GM18517 (cell line): ENCODE data around the gene HDAC4.
"Not testable (repeated sequence)": the region's sequence is repeated elsewhere in the genome, so short reads cannot be mapped to it uniquely, and the experiment has no call there.

Source experiments
- ATAC-seq: cut with Tn5 transposase; IDR thresholded peaks from one replicate; pipeline ENCODE4 v1.9.1; 2021; ENCODE audit warnings: mild to moderate bottlenecking, moderate library complexity; ENCODE audit not compliant: unreplicated experiment

The HDAC4 gene

GRCh38 chr2:239042551-239043320, 358.1 kb downstream of the HDAC4 start:
- no peak for ATAC-seq

GRCh38 chr2:239042046-239042445, 358.8 kb downstream of the HDAC4 start:
- ATAC-seq: no peak

GRCh38 chr2:239041062-239041461, 359.8 kb downstream of the HDAC4 start:
- no peak for ATAC-seq

- ATAC-seq: no peak
These were observed 360.6 kb downstream of the HDAC4 start for GRCh38 chr2:239040152-239040761.

- ATAC-seq: no peak
These were observed 361.4 kb downstream of the HDAC4 start for GRCh38 chr2:239039479-239039861.

- ATAC-seq: no peak
These were observed 361.9 kb downstream of the HDAC4 start for GRCh38 chr2:239038773-239039478.

GRCh38 chr2:239038284-239038683, 362.5 kb downstream of the HDAC4 start:
- ATAC-seq: not testable (repeated sequence)

- ATAC-seq: no peak
These were observed 363.3 kb downstream of the HDAC4 start for GRCh38 chr2:239037559-239037910.

- ATAC-seq: no peak
These were observed 363.8 kb downstream of the HDAC4 start for GRCh38 chr2:239036819-239037558.

GRCh38 chr2:239035997-239036731, 364.7 kb downstream of the HDAC4 start:
- ATAC-seq: no peak

GRCh38 chr2:239035361-239035814, 365.4 kb downstream of the HDAC4 start:
- no peak for ATAC-seq

- no peak for ATAC-seq
These were observed 366.1 kb downstream of the HDAC4 start for GRCh38 chr2:239034561-239035341.

GRCh38 chr2:239033801-239034560, 366.8 kb downstream of the HDAC4 start:
- ATAC-seq: no peak

GRCh38 chr2:239029958-239030357, 370.9 kb downstream of the HDAC4 start:
- ATAC-seq: no peak

GRCh38 chr2:239028253-239028619, 372.6 kb downstream of the HDAC4 start:
- ATAC-seq: no peak

GRCh38 chr2:239027391-239028252, 373.2 kb downstream of the HDAC4 start:
- no peak for ATAC-seq

GRCh38 chr2:239026711-239027361, 374.0 kb downstream of the HDAC4 start:
- no peak for ATAC-seq
